GM12878 (cell line): ENCODE results near the gene PUSL1.

Experiments
- ATF7 ChIP-seq: fragments of 450-650 bp; IDR thresholded peaks from 2 replicates; pipeline ENCODE4 v1.6.1; 2016; ENCODE audit warnings: low read depth, mild to moderate bottlenecking
- BACH1 ChIP-seq: fragments of 450-650 bp; IDR thresholded peaks from 2 replicates; pipeline ENCODE4 v1.6.1; 2017; ENCODE audit warnings: mild to moderate bottlenecking, borderline replicate concordance
- BCLAF1 ChIP-seq: fragments of 450-650 bp; IDR thresholded peaks from 2 replicates; pipeline ENCODE4 v1.6.1; 2017; ENCODE audit warnings: antibody characterized with exemption, mild to moderate bottlenecking, moderate library complexity
- BHLHE40 ChIP-seq, 2 experiments: fragments of 450-650 bp in 1 of 2; IDR thresholded peaks; 2 replicates each; pipeline ENCODE4 v1.6.1; 2011 to 2017; ENCODE audit warnings: low read depth in 2 of 2, borderline replicate concordance in 1 of 2, improper control_type of control experiment in 1 of 2, low read length in 1 of 2, mild to moderate bottlenecking in 1 of 2
- CHD2 ChIP-seq: IDR thresholded peaks from 2 replicates; pipeline ENCODE4 v1.6.1; 2011; ENCODE audit warnings: low read depth, low read length, improper control_type of control experiment, borderline replicate concordance
- CTCF ChIP-seq, 3 experiments: IDR thresholded peaks in 2 of 3; conservative IDR thresholded peaks in 1 of 3; 2 replicates each; pipeline ENCODE4 v1.5.1; 2011; ENCODE audit warnings: low read depth in 3 of 3, low read length in 3 of 3, mild to moderate bottlenecking in 3 of 3, control low read depth in 2 of 3, moderate library complexity in 2 of 3, inconsistent platforms in 1 of 3, mixed read lengths in 1 of 3; ENCODE audit not compliant: control insufficient read depth in 2 of 3, insufficient read depth in 1 of 3; ENCODE audit errors: extremely low read depth in 1 of 3
- EZH2 ChIP-seq: IDR thresholded peaks from 2 replicates; pipeline ENCODE4 v1.6.1; 2012; ENCODE audit warnings: low read depth, mild to moderate bottlenecking, control low read depth, inconsistent platforms, low read length, borderline replicate concordance; ENCODE audit not compliant: control insufficient read depth
- POLR2A ChIP-seq: IDR thresholded peaks from 2 replicates; pipeline ENCODE4 v1.6.1; 2011; ENCODE audit warnings: low read depth, mild to moderate bottlenecking, low read length
- RFX5 ChIP-seq: IDR thresholded peaks from 2 replicates; pipeline ENCODE4 v1.6.1; 2011; ENCODE audit warnings: low read depth, low read length, improper control_type of control experiment
- TCF3 ChIP-seq: IDR thresholded peaks from 2 replicates; pipeline ENCODE4 v1.6.1; 2012; ENCODE audit warnings: low read depth, mild to moderate bottlenecking, low read length, borderline replicate concordance; ENCODE audit not compliant: insufficient read depth
- USF2 ChIP-seq: IDR thresholded peaks from 2 replicates; pipeline ENCODE4 v1.6.1; 2011; ENCODE audit warnings: low read depth, low read length, improper control_type of control experiment, borderline replicate concordance
- YY1 ChIP-seq: IDR thresholded peaks from 2 replicates; pipeline ENCODE4 v1.6.1; 2011; ENCODE audit warnings: low read depth, mild to moderate bottlenecking, low read length

DNA sequence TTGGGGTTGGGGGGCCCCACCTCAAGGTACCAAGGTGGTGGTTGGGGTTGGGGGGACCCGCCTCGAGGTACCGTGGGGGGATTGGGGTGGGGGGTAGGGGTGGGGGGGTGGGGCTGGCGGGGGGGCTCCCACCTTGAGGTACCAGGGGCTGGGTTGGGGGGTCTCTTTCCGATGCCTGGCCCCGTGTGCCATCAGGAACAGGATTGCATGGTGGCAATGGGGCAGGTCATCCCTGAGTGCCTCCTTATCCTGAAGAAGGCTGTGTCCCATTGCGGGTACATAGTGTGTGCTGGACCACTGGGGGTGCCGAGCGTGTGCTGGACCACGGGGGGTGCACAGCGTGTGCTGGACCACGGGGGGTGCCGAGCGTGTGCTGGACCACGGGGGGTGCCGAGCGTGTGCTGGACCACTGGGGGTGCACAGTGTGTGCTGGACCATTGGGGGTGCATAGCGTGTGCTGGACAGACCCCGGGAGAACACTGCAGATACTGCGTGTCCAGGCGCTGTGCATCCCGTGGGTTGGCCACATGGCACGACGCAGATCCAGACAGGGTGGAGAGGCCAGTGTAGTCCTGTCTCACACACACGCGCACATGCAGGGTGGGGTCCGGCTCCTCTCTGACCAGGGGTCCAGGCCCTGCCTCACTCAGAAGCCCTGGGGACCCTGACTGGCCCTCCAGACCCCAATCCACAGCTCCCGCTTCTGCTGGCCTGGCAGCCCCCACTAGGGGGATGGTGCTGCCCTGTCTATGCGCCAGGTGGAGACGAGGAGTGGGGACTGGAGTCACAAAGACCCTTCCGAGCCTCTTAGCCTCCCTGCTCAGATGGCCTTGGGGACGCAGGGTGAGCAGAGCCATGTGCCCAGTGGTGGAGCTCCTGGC, 23.9 kb upstream of the PUSL1 start:
- TF ChIP-seq YY1: no peak
- no peak for TF ChIP-seq BACH1
- no peak for TF ChIP-seq RFX5
- no peak for TF ChIP-seq EZH2
- TF ChIP-seq CTCF (IDR thresholded peaks at IDR 0.05 in 2 of 3, conservative IDR thresholded peaks at IDR 0.05 in 1 of 3; ENCODE audit: control insufficient read depth in 2 of 3, extremely low read depth in 1 of 3, insufficient read depth in 1 of 3, low read depth in 3 of 3, low read length in 3 of 3): no peak
- no peak for TF ChIP-seq CHD2
- no peak for TF ChIP-seq ATF7
- no peak for TF ChIP-seq POLR2A
- TF ChIP-seq USF2: no peak
- no peak for TF ChIP-seq BCLAF1
- TF ChIP-seq TCF3: no peak
- no peak for TF ChIP-seq BHLHE40 (IDR thresholded peaks at IDR 0.05; ENCODE audit: borderline replicate concordance in 1 of 2, low read depth in 2 of 2, low read length in 1 of 2)
